Left ventricle myocardium inferior (tissue), 1 donor: Measurements from ENCODE around the gene SLC35D2. TPM values are rescaled to one million over a fixed set of nuclear protein-coding genes. Genes with fewer than 3 reads are reported as not detected.
A peak's percentile ranks its signal among the peaks of the same experiment; 100 is the strongest.
"Not testable (repeated sequence)": the region's sequence is repeated elsewhere in the genome, so short reads cannot be mapped to it uniquely, and the experiment has no call there.

Experiments used
- DNase-seq: peaks from one replicate; pipeline ENCODE4 v3.0.0-alpha.2; 2020
- H3K27ac ChIP-seq: fragments of 200-600 bp; replicated peaks from 2 replicates; pipeline ENCODE4 v1.8.0; 2021
- H3K27me3 ChIP-seq: fragments of 200-600 bp; 2 replicates; pipeline ENCODE4 v1.8.0; 2021; ENCODE audit warnings: low read depth
- H3K36me3 ChIP-seq: fragments of 200-600 bp; 2 replicates; pipeline ENCODE4 v1.8.0; 2021
- H3K4me1 ChIP-seq: fragments of 200-600 bp; 2 replicates; pipeline ENCODE4 v1.8.0; 2021
- H3K4me3 ChIP-seq: fragments of 200-600 bp; 2 replicates; pipeline ENCODE4 v1.8.0; 2021; ENCODE audit warnings: mild to moderate bottlenecking, moderate library complexity
- H3K9me3 ChIP-seq: fragments of 200-600 bp; replicated peaks from 2 replicates; pipeline ENCODE4 v1.8.0; 2021
- intact Hi-C: fragments of 100-400 bp; cut with micrococcal nuclease; formaldehyde crosslinking; loops from one replicate; pipeline ENCODE4 v1.11.0; 2022
- total RNA-seq: library from RNA; stranded (reverse); fragmentation: NEBNext Ultra II Directional; extraction: Animal tissue kit (Norgen Biotek cat#: 25700); gene quantifications from one replicate; pipeline ENCODE4 v1.2.1, GENCODE V29; 2021
- TF ChIP-seq, protein P1 (sequence below): fragments of 200-600 bp; IDR thresholded peaks from 2 replicates; pipeline ENCODE4 v1.8.0; 2021; ENCODE audit warnings: antibody characterized with exemption, mild to moderate bottlenecking, borderline replicate concordance
- donor health status: DM: no; HTN: yes; CAD: no; lungs with severe emphysema.

The SLC35D2 gene
- total RNA-seq, 1 donor from 2014 or later: 13.9 TPM

DNA sequence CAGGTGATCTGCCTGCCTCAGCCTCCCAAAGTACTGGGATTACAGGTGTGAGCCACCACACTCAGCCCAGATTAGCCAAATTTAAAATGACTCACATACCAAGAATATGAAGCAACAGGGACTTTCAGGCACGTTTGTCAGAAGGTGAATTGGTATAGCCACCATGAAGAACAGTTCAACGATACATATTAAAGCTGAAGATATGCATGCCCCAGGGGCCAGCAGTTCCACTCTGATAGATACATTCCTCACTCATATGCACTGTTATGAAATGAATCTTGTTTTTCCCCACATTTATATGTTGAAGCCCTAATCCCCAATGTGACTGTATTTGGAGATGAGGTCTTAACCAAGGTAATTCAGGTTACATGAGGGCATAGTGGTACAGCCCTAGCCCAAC lies 22.5 kb downstream of the SLC35D2 start:
- no peaks in the 10 kb centered on the region for H3K27me3 ChIP-seq
- no peak overlapping the region for H3K4me3 ChIP-seq
- DNase-seq: no peak
- H3K36me3 ChIP-seq: peaks cover 73% of the 10 kb centered on the region
- H3K27ac ChIP-seq: no peak overlapping the region
- no peaks in the 10 kb centered on the region for H3K4me1 ChIP-seq
- no peaks in the 10 kb centered on the region for H3K9me3 ChIP-seq
- intact Hi-C loops: no loop called here
- TF ChIP-seq, protein P1, sequence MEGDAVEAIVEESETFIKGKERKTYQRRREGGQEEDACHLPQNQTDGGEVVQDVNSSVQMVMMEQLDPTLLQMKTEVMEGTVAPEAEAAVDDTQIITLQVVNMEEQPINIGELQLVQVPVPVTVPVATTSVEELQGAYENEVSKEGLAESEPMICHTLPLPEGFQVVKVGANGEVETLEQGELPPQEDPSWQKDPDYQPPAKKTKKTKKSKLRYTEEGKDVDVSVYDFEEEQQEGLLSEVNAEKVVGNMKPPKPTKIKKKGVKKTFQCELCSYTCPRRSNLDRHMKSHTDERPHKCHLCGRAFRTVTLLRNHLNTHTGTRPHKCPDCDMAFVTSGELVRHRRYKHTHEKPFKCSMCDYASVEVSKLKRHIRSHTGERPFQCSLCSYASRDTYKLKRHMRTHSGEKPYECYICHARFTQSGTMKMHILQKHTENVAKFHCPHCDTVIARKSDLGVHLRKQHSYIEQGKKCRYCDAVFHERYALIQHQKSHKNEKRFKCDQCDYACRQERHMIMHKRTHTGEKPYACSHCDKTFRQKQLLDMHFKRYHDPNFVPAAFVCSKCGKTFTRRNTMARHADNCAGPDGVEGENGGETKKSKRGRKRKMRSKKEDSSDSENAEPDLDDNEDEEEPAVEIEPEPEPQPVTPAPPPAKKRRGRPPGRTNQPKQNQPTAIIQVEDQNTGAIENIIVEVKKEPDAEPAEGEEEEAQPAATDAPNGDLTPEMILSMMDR: no peak

DNA sequence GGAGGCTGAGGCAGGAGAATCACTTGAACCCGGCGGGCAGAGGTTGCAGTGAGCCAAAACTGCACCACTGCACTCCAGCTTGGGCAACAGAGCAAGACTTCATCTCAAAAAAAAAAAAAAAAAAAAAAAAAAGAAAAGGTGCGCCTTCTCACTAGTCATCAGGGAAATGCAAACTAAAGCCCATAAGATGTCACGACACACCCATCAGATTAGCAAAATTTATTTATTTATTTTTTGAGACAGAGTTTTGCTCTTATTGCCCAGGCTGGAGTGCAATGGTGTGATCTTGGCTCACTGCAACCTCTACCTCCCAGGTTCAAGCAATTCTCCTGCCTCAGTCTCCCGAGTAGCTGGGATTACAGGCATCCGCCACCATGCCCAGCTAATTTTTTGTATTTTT lies 23.0 kb downstream of the SLC35D2 start:
- DNase-seq, H3K4me1 ChIP-seq, intact Hi-C loops, H3K4me3 ChIP-seq, H3K27ac ChIP-seq, H3K9me3 ChIP-seq, H3K27me3 ChIP-seq: not testable (repeated sequence)
- peaks cover 77% of the 10 kb centered on the region for H3K36me3 ChIP-seq

GRCh38 chr9:96350866-96351265 lies 32.6 kb downstream of the SLC35D2 start:
- peaks cover 44% of the 10 kb centered on the region for H3K36me3 ChIP-seq
- no peak overlapping the region for H3K27ac ChIP-seq
- DNase-seq: no peak
- intact Hi-C loops: loop anchor here (5.0 kb wide), 1 partner anchor 1199 kb away; no protein-coding TSS in a partner anchor
- TF ChIP-seq, protein P1: no peak
- H3K27me3 ChIP-seq: no peaks in the 10 kb centered on the region
- H3K4me1 ChIP-seq: no peaks in the 10 kb centered on the region
- no peak overlapping the region for H3K4me3 ChIP-seq
- H3K9me3 ChIP-seq: peaks cover 7% of the 10 kb centered on the region

- TF ChIP-seq, protein P1: no peak
- DNase-seq: no peak
- Histone ChIP-seq H3K27ac (no peak overlapping the region), H3K27me3 (no peaks in the 10 kb centered on the region), H3K9me3 (peaks cover 7% of the 10 kb centered on the region), H3K4me3 (no peak overlapping the region), H3K36me3 (peaks cover 26% of the 10 kb centered on the region), H3K4me1 (peaks cover 15% of the 10 kb centered on the region)
- intact Hi-C loops: loop anchor here (10.0 kb wide), 1 partner anchor 107 kb away; the partner anchor contains the start of gene HABP4
Measured at GRCh38 chr9:96348261-96348660, 35.2 kb downstream of the SLC35D2 start.

GRCh38 chr9:96345551-96345950 lies 38.0 kb downstream of the SLC35D2 start:
- H3K27me3 ChIP-seq: no peaks in the 10 kb centered on the region
- no peak overlapping the region for H3K4me3 ChIP-seq
- H3K36me3 ChIP-seq: peaks cover 29% of the 10 kb centered on the region
- peaks cover 7% of the 10 kb centered on the region for H3K9me3 ChIP-seq
- no peak for DNase-seq
- H3K4me1 ChIP-seq: peaks cover 24% of the 10 kb centered on the region
- TF ChIP-seq, protein P1: no peak
- peak overlapping the region; percentile 68 for H3K27ac ChIP-seq
- intact Hi-C loops: loop anchor here (10.0 kb wide), 1 partner anchor 109 kb away; the partner anchor contains the start of gene HABP4

DNA sequence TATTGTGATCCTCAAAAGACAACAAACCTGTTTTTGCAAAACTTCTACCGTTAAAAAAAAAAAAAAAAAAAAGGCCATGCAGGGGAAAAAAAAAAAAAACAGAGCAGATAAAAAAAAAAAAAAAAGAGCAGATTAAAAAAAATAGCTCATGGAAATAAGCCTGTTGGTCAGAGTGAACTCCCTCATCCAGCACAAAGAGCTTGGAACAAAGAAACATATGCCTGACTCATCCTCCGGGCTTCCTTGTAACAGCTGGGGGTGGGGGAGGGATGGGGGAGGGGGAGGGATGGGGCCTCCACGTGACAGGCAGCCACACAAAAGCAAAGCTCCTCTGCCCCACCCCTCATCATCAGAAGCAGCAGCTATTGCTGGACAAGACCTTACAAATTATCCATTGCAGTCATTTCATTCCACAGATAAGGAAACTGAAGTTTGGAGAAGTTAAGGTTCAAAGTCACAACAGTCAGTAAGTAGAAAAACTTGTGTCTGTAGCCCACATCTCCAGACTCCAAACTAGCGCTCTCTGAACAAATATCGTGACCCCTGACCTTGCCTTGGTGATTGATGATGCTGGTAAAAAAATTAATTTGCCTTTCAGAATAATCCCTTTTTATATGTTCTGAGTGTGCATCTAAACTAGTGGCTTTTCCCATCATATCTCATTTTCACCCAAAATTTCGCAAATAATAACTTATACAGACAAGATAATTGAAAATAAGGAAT lies 38.9 kb downstream of the SLC35D2 start:
- Histone ChIP-seq H3K4me1 (peaks cover 27% of the 10 kb centered on the region), H3K36me3 (peaks cover 33% of the 10 kb centered on the region), H3K27me3 (no peaks in the 10 kb centered on the region), H3K9me3 (peaks cover 7% of the 10 kb centered on the region), H3K27ac (peak overlapping the region; percentile 68), H3K4me3 (no peak overlapping the region)
- peak; percentile 19 for DNase-seq
- TF ChIP-seq, protein P1: no peak
- intact Hi-C loops: loop anchor here (10.0 kb wide), 1 partner anchor 110 kb away; the partner anchor contains the start of gene HABP4
